K562 (cell line): ENCODE measurements around the gene PRDX2. TPM values are rescaled to one million over a fixed set of nuclear protein-coding genes. Genes with fewer than 3 reads are reported as not detected.

ENCODE experiments used
- BACH1 ChIP-seq: fragments of 200-800 bp; sonication (Bioruptor generic); IDR thresholded peaks from 2 replicates; pipeline ENCODE4 v1.6.1; 2016; ENCODE audit warnings: missing genetic modification characterization, missing compliant biosample characterization
- BRCA1 ChIP-seq, 2 experiments: fragments of 450-650 bp in 1 of 2; sonication (generic) in 1 of 2; formaldehyde crosslinking in 1 of 2; IDR thresholded peaks; 2 replicates each; pipeline versions ENCODE4 v1.5.0 to v1.6.1; 2017 to 2020; ENCODE audit warnings: mild to moderate bottlenecking in 1 of 2, missing genetic modification reagents in 1 of 2
- ELF2 ChIP-seq: fragments of 250-450 bp; sonication (Bioruptor Pico); IDR thresholded peaks from 2 replicates; pipeline ENCODE4 v1.5.0; 2021; ENCODE audit warnings: mild to moderate bottlenecking
- JUND ChIP-seq, 2 experiments: IDR thresholded peaks; 2 replicates in 1 of 2; 3 replicates in 1 of 2; pipeline ENCODE4 v1.6.1; 2011; ENCODE audit warnings: borderline replicate concordance in 2 of 2, low read depth in 2 of 2, low read length in 2 of 2, improper control_type of control experiment in 1 of 2, missing biosample characterization in 1 of 2, missing genetic modification characterization in 1 of 2, missing genetic modification reagents in 1 of 2
- KDM4B ChIP-seq, 2 experiments: fragments of 450-650 bp in 1 of 2; sonication (generic) in 1 of 2; IDR thresholded peaks; 2 replicates each; pipeline ENCODE4 v1.6.1; 2016 to 2017; ENCODE audit warnings: borderline replicate concordance in 2 of 2, antibody characterized with exemption in 1 of 2, low read depth in 1 of 2, mild to moderate bottlenecking in 1 of 2
- PHB ChIP-seq: fragments of 250-450 bp; sonication (Bioruptor Pico); IDR thresholded peaks from 2 replicates; pipeline ENCODE4 v1.5.0; 2021
- RHOXF2B ChIP-seq: fragments of 250-450 bp; sonication (Bioruptor Pico); conservative IDR thresholded peaks from 2 replicates; pipeline ENCODE4 v1.5.1; 2021
- SMARCA4 ChIP-seq: fragments of 450-650 bp; IDR thresholded peaks from 2 replicates; pipeline ENCODE4 v1.6.1; 2016
- SRSF3 ChIP-seq: fragments of 200-400 bp; formaldehyde crosslinking; IDR thresholded peaks from 2 replicates; pipeline ENCODE4 v1.6.1; 2016; ENCODE audit warnings: mild to moderate bottlenecking, low read length, moderate library complexity; ENCODE audit not compliant: insufficient read depth
- TGIF2 ChIP-seq: sonication (generic); formaldehyde crosslinking; IDR thresholded peaks from 2 replicates; pipeline ENCODE4 v1.8.1; 2022; ENCODE audit warnings: mild to moderate bottlenecking, missing genetic modification reagents, moderate library complexity
- TRIM24 ChIP-seq, 2 experiments: fragments of 450-650 bp; IDR thresholded peaks; 2 replicates each; pipeline ENCODE4 v1.6.1; 2016
- YY1 ChIP-seq, 3 experiments: IDR thresholded peaks; 2 replicates each; pipeline ENCODE4 v1.6.1; 2011; ENCODE audit warnings: low read length in 2 of 3, mild to moderate bottlenecking in 2 of 3, moderate library complexity in 2 of 3, borderline replicate concordance in 1 of 3, control low read depth in 1 of 3, low read depth in 1 of 3; ENCODE audit not compliant: insufficient read depth in 3 of 3, insufficient replicate concordance in 2 of 3, control insufficient read depth in 1 of 3, insufficient read length in 1 of 3; ENCODE audit errors: extremely low read depth in 1 of 3
- ZBED1 ChIP-seq: IDR thresholded peaks from 2 replicates; pipeline ENCODE4 v1.6.1; 2014
- ZNF143 ChIP-seq: sonication (generic); formaldehyde crosslinking; IDR thresholded peaks from 2 replicates; pipeline ENCODE4 v1.9.0; 2022; ENCODE audit warnings: mild to moderate bottlenecking, missing genetic modification reagents
- ZNF695 ChIP-seq: fragments of 450-650 bp; formaldehyde crosslinking; IDR thresholded peaks from 2 replicates; pipeline ENCODE4 v1.4.0; 2020; ENCODE audit warnings: mild to moderate bottlenecking, moderate library complexity
- polyA plus RNA-seq, 8 experiments: library from polyadenylated mRNA; depleted of rRNA in 4 of 8; stranded (reverse) in 5 of 8; unstranded in 3 of 8; fragments of >200 nt; fragmentation: Nextera tagmentation in 2 of 8; fragmentation: Illumina TruSeq in 1 of 8; extraction: Ambion mirVana in 2 of 8; extraction: Trizol in 1 of 8; gene quantifications; 2 replicates each; pipeline versions ENCODE4 v1.2.1 to v1.2.3, GENCODE V29; 2011 to 2014; ENCODE audit warnings: inconsistent platforms in 1 of 8, missing spikeins in 1 of 8
- total RNA-seq, 7 experiments: library from RNA; depleted of rRNA in 6 of 7; stranded (reverse); fragments of >200 nt in 6 of 7; fragmentation: Illumina TruSeq in 2 of 7; extraction: Trizol in 2 of 7; gene quantifications; 2 replicates each; pipeline versions ENCODE4 v1.2.1 to v1.2.3, GENCODE V29; 2011 to 2021; ENCODE audit warnings: low replicate concordance in 1 of 7
- TF ChIP-seq, protein P1 (sequence below): sonication (generic); formaldehyde crosslinking; IDR thresholded peaks from 2 replicates; pipeline ENCODE4 v1.8.1; 2023; ENCODE audit warnings: mild to moderate bottlenecking, missing genetic modification reagents
- TF ChIP-seq, protein P2 (sequence below): fragments of 250-450 bp; sonication (Bioruptor Pico); IDR thresholded peaks from 2 replicates; pipeline ENCODE4 v1.5.1; 2021; ENCODE audit warnings: mild to moderate bottlenecking
- TF ChIP-seq, protein P3 (sequence below): sonication (generic); formaldehyde crosslinking; IDR thresholded peaks from 2 replicates; pipeline ENCODE4 v1.8.1; 2023; ENCODE audit warnings: missing genetic modification reagents, mild to moderate bottlenecking, borderline replicate concordance
- TF ChIP-seq, protein P4 (sequence below): fragments of 250-450 bp; sonication (Bioruptor Pico); IDR thresholded peaks from 2 replicates; pipeline ENCODE4 v1.6.1; 2021; ENCODE audit warnings: mild to moderate bottlenecking

The PRDX2 gene
- total and polyA plus RNA-seq, 9 of the 15 experiments (the other 6 are each of a cell fraction or from before 2014, with no cell fraction given) = 206 to 1,183 (median 415) TPM

DNA sequence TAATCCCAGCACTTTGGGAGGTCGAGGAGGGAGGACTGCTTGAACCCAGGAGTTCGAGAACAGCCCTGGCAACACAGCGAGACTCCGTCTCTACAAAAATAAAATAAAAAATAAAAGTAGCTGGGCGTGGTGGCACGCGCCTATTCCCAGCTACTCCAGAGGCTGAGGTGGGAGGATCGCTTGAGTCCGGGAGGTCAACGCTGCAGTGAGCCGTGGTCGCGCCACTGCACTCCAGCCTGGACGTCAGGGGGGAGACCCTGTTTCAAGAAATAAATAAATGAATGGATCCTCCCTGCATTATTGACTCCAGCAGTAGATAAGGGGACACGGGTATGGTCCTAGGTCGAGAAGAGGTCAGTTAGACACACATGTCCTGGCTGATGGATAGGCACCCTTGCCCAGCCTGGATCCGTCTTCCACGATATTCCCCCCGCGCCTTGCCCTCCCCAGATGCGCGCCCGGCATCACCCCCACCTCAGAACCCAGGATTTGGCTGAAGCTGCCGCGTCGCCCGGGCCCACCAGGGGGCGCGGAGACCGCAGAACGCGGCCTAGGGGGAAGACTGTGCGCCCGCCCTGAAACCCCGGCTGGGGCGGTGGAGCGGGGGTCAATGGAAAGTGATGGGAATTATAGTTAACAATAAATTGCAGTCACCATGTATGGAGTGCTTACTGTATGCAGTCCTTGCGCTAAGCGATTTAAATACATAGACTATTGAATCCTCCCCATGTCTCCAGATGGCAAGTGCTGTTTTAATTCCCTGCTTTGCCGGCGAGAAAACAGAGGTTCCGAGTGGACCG, 24.2 kb downstream of the PRDX2 start (continued):
- TF ChIP-seq RHOXF2B = no peak
- TF ChIP-seq SMARCA4 = no peak
- no peak for TF ChIP-seq BACH1 (tag)
- no peak for TF ChIP-seq ELF2 (CRISPR knock-in tag)
- TF ChIP-seq ZNF143 (CRISPR knock-in tag) = no peak
- no peak for TF ChIP-seq ZNF695 (CRISPR knock-in tag)
- no peak for TF ChIP-seq TGIF2 (CRISPR knock-in tag)
- TF ChIP-seq, protein P1, sequence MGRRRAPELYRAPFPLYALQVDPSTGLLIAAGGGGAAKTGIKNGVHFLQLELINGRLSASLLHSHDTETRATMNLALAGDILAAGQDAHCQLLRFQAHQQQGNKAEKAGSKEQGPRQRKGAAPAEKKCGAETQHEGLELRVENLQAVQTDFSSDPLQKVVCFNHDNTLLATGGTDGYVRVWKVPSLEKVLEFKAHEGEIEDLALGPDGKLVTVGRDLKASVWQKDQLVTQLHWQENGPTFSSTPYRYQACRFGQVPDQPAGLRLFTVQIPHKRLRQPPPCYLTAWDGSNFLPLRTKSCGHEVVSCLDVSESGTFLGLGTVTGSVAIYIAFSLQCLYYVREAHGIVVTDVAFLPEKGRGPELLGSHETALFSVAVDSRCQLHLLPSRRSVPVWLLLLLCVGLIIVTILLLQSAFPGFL (CRISPR knock-in tag) = no peak
- TF ChIP-seq, protein P2, sequence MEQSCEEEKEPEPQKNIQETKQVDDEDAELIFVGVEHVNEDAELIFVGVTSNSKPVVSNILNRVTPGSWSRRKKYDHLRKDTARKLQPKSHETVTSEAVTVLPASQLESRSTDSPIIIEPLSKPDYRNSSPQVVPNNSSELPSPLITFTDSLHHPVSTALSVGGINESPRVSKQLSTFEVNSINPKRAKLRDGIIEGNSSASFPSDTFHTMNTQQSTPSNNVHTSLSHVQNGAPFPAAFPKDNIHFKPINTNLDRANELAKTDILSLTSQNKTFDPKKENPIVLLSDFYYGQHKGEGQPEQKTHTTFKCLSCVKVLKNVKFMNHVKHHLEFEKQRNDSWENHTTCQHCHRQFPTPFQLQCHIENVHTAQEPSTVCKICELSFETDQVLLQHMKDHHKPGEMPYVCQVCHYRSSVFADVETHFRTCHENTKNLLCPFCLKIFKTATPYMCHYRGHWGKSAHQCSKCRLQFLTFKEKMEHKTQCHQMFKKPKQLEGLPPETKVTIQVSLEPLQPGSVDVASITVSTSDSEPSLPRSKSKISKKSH (CRISPR knock-in tag) = no peak
- TF ChIP-seq, protein P3, sequence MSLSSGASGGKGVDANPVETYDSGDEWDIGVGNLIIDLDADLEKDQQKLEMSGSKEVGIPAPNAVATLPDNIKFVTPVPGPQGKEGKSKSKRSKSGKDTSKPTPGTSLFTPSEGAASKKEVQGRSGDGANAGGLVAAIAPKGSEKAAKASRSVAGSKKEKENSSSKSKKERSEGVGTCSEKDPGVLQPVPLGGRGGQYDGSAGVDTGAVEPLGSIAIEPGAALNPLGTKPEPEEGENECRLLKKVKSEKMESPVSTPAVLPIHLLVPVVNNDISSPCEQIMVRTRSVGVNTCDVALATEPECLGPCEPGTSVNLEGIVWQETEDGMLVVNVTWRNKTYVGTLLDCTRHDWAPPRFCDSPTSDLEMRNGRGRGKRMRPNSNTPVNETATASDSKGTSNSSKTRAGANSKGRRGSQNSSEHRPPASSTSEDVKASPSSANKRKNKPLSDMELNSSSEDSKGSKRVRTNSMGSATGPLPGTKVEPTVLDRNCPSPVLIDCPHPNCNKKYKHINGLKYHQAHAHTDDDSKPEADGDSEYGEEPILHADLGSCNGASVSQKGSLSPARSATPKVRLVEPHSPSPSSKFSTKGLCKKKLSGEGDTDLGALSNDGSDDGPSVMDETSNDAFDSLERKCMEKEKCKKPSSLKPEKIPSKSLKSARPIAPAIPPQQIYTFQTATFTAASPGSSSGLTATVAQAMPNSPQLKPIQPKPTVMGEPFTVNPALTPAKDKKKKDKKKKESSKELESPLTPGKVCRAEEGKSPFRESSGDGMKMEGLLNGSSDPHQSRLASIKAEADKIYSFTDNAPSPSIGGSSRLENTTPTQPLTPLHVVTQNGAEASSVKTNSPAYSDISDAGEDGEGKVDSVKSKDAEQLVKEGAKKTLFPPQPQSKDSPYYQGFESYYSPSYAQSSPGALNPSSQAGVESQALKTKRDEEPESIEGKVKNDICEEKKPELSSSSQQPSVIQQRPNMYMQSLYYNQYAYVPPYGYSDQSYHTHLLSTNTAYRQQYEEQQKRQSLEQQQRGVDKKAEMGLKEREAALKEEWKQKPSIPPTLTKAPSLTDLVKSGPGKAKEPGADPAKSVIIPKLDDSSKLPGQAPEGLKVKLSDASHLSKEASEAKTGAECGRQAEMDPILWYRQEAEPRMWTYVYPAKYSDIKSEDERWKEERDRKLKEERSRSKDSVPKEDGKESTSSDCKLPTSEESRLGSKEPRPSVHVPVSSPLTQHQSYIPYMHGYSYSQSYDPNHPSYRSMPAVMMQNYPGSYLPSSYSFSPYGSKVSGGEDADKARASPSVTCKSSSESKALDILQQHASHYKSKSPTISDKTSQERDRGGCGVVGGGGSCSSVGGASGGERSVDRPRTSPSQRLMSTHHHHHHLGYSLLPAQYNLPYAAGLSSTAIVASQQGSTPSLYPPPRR = no peak
- no peak for TF ChIP-seq BRCA1 (IDR thresholded peaks at IDR 0.05)
- no peak for TF ChIP-seq BRCA1 (CRISPR knock-in tag; IDR thresholded peaks at IDR 0.05)
- TF ChIP-seq, protein P4, sequence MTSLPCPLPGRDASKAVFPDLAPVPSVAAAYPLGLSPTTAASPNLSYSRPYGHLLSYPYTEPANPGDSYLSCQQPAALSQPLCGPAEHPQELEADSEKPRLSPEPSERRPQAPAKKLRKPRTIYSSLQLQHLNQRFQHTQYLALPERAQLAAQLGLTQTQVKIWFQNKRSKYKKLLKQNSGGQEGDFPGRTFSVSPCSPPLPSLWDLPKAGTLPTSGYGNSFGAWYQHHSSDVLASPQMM (CRISPR knock-in tag) = no peak
- peak in 2 of 3 experiments; percentile 51 to 54 for TF ChIP-seq YY1 (IDR thresholded peaks at IDR 0.05; ENCODE audit: borderline replicate concordance in 1 of 3, control insufficient read depth in 1 of 3, extremely low read depth in 1 of 3, insufficient read depth in 3 of 3, insufficient read length in 1 of 3, insufficient replicate concordance in 2 of 3, low read depth in 1 of 3, low read length in 2 of 3)
- no peak for TF ChIP-seq ZBED1
- TF ChIP-seq PHB (CRISPR knock-in tag) = no peak
- 0 out of 4 replicates have a peak, but pooled peaks of 1 of the 2 experiments have one; percentile 31 for TF ChIP-seq KDM4B (IDR thresholded peaks at IDR 0.05; ENCODE audit: borderline replicate concordance in 2 of 2, low read depth in 1 of 2)
- TF ChIP-seq JUND (IDR thresholded peaks at IDR 0.05; ENCODE audit: borderline replicate concordance, low read depth, low read length) = no peak
- TF ChIP-seq JUND (tag; IDR thresholded peaks at IDR 0.05; ENCODE audit: borderline replicate concordance, low read depth, low read length) = no peak; the same call in 2 of the 3 replicates
- TF ChIP-seq TRIM24 (IDR thresholded peaks at IDR 0.05) = no peak
- TF ChIP-seq SRSF3 = no peak
